GM12875 (cell line): ENCODE results near the gene DNAJB8.

Experiments
- H3K4me3 ChIP-seq: one replicate; pipeline ENCODE4 v1.5.1; 2011; ENCODE audit warnings: low read depth, low read length, control low read depth
- CTCF ChIP-seq: IDR thresholded peaks from 2 replicates; pipeline ENCODE4 v1.5.1; 2011; ENCODE audit warnings: low read depth, mild to moderate bottlenecking, control low read depth, inconsistent platforms, low read length, moderate library complexity, borderline replicate concordance; ENCODE audit not compliant: insufficient read depth

Gene DNAJB8

GRCh38 chr3:128452678-128453275, 13.9 kb downstream of the DNAJB8 start:
- no peak for TF ChIP-seq CTCF
- H3K4me3 ChIP-seq: no peak overlapping the region

GRCh38 chr3:128452120-128452519, 14.6 kb downstream of the DNAJB8 start:
- TF ChIP-seq CTCF: no peak
- H3K4me3 ChIP-seq: no peak overlapping the region

- no peak for TF ChIP-seq CTCF
- H3K4me3 ChIP-seq: no peak overlapping the region
These were observed 17.5 kb downstream of the DNAJB8 start for GRCh38 chr3:128449111-128449638.

- H3K4me3 ChIP-seq: no peak overlapping the region
- no peak for TF ChIP-seq CTCF
These were observed 18.2 kb downstream of the DNAJB8 start for GRCh38 chr3:128448491-128448890.

- H3K4me3 ChIP-seq: no peak overlapping the region
- no peak for TF ChIP-seq CTCF
These were observed 19.1 kb downstream of the DNAJB8 start for GRCh38 chr3:128447561-128448013.

GRCh38 chr3:128446821-128447220, 19.9 kb downstream of the DNAJB8 start:
- no peak overlapping the region for H3K4me3 ChIP-seq
- TF ChIP-seq CTCF: no peak

- no peak overlapping the region for H3K4me3 ChIP-seq
These were observed 21.3 kb downstream of the DNAJB8 start for GRCh38 chr3:128445357-128445756.

More at GRCh38 chr3:128445357-128445756, 21.3 kb downstream of the DNAJB8 start:
- no peak for TF ChIP-seq CTCF
